ENCODE measurements around the gene KIAA1143.

GRCh38 chr3:44761101-44761423 is 357 bp downstream of the KIAA1143 start:
- TF ChIP-seq CTCF (IDR thresholded peaks at IDR 0.05; ENCODE audit: insufficient read depth, low read length, poor library complexity, severe bottlenecking) (no peak), EZH2phosphoT487 (conservative IDR thresholded peaks at IDR 0.05; ENCODE audit: low read length) (no peak)
